Testis (tissue), 3 donors: ENCODE results near the gene SAMD4A. TPM values are rescaled to one million over a fixed set of nuclear protein-coding genes. Genes with fewer than 3 reads are reported as not detected.

Experiments used
- DNase-seq: peaks from one replicate; pipeline ENCODE4 v3.0.0-alpha.2; 2019
- H3K27ac ChIP-seq, 2 donors: fragments of 200-600 bp; sonication (generic); one replicate each; pipeline ENCODE4 v1.5.1; 2019
- H3K27me3 ChIP-seq: fragments of 200-600 bp; sonication (generic); one replicate; pipeline ENCODE4 v1.5.1; 2019
- H3K36me3 ChIP-seq: fragments of 200-600 bp; sonication (generic); one replicate; pipeline ENCODE4 v1.5.1; 2017; ENCODE audit warnings: low read depth; ENCODE audit errors: missing control alignments
- H3K4me1 ChIP-seq: fragments of 200-600 bp; sonication (generic); one replicate; pipeline ENCODE4 v1.5.1; 2019
- H3K4me3 ChIP-seq, 2 donors: fragments of 200-600 bp; sonication (generic); one replicate each; pipeline ENCODE4 v1.5.1; 2017 to 2019
- H3K9me3 ChIP-seq: fragments of 200-600 bp; sonication (generic); one replicate; pipeline ENCODE4 v1.5.1; 2017
- CTCF ChIP-seq, 3 experiments: fragments of 450-650 bp in 2 of 3; fragments of 200-600 bp in 1 of 3; sonication (generic) in 1 of 3; IDR thresholded peaks; one replicate each; pipeline ENCODE4 v1.5.1; 2016 to 2019; ENCODE audit warnings: antibody characterized with exemption in 3 of 3, mild to moderate bottlenecking in 2 of 3, moderate library complexity in 1 of 3
- POLR2A ChIP-seq: fragments of 450-650 bp; IDR thresholded peaks from one replicate; pipeline ENCODE4 v1.6.1; 2017; ENCODE audit warnings: antibody characterized with exemption, mild to moderate bottlenecking, moderate library complexity
- WGBS, 2 donors: methylation state at CpG; one replicate each; pipeline ENCODE4 v1.1.5; 2018; 5-methylcytosine and 5-hydroxymethylcytosine counted together
- intact Hi-C: fragments of 100-400 bp; cut with DNase I; formaldehyde crosslinking; loops from one replicate; pipeline ENCODE4 v1.15.1; 2023; ENCODE audit warnings: low total_unique reads
- polyA plus RNA-seq: library from polyadenylated mRNA; stranded (reverse); fragments of 350-450 nt; fragmentation: Illumina TruSeq; extraction: RNeasy Lipid Tissue Mini Kit (QIAGEN cat#74804); gene quantifications from one replicate; pipeline ENCODE4 v1.2.3, GENCODE V29; 2014; ENCODE audit warnings: low read depth, low replicate concordance; ENCODE audit not compliant: insufficient read depth
- total RNA-seq, 2 donors: library from RNA; depleted of rRNA; stranded (reverse); fragments of >200 nt; gene quantifications; one replicate each; pipeline ENCODE4 v1.2.3, GENCODE V29; 2016

SAMD4A gene
- total and polyA plus RNA-seq, 3 donors from 2014 or later = 103 to 369 (median 259) TPM

GRCh38 chr14:54689928-54690327 lies 123.0 kb downstream of the SAMD4A start:
- no peaks in the 10 kb centered on the region for H3K9me3 ChIP-seq
- no peak overlapping the region for H3K27ac ChIP-seq
- no peaks in the 10 kb centered on the region for H3K36me3 ChIP-seq
- intact Hi-C loops = loop anchor here (5.0 kb wide), 2 partner anchors 82 to 123 kb away; partner anchors contain the start of gene SAMD4A
- DNase-seq = no peak
- peaks cover 12% of the 10 kb centered on the region for H3K4me1 ChIP-seq
- no peak for TF ChIP-seq CTCF (IDR thresholded peaks at IDR 0.05)
- no peak for TF ChIP-seq POLR2A
- H3K27me3 ChIP-seq = no peaks in the 10 kb centered on the region
- no peak overlapping the region for H3K4me3 ChIP-seq
- WGBS, 2 donors = 86 to 95% methylated on average over 1 of the region's 1 CpG

GRCh38 chr14:54690887-54691286 lies 124.0 kb downstream of the SAMD4A start:
- no peak for DNase-seq
- Histone ChIP-seq H3K4me1 (peaks cover 12% of the 10 kb centered on the region), H3K4me3 (no peak overlapping the region), H3K36me3 (no peaks in the 10 kb centered on the region), H3K27me3 (no peaks in the 10 kb centered on the region), H3K9me3 (no peaks in the 10 kb centered on the region), H3K27ac (no peak overlapping the region)
- TF ChIP-seq CTCF (IDR thresholded peaks at IDR 0.05) (no peak), POLR2A (no peak)
- intact Hi-C loops = loop anchor here (5.0 kb wide), 2 partner anchors 81 to 124 kb away; partner anchors contain the start of gene SAMD4A
- WGBS, 2 donors = 95 to 100% methylated on average over 2 of the region's 2 CpGs

- 48 to 50% methylated on average over 5 of the region's 5 CpGs for WGBS, 2 donors
- no peak overlapping the region for H3K4me3 ChIP-seq
- intact Hi-C loops = loop anchor here (5.0 kb wide), 2 partner anchors 81 to 124 kb away; partner anchors contain the start of gene SAMD4A
- H3K9me3 ChIP-seq = no peaks in the 10 kb centered on the region
- H3K4me1 ChIP-seq = peaks cover 6% of the 10 kb centered on the region
- TF ChIP-seq POLR2A (no peak), CTCF (IDR thresholded peaks at IDR 0.05) (peak; percentile 33 to 73 (median 68))
- no peaks in the 10 kb centered on the region for H3K36me3 ChIP-seq
- H3K27ac ChIP-seq = peak overlapping the region in 1 of 2 donors; percentile 62
- peak; percentile 84 for DNase-seq
- no peaks in the 10 kb centered on the region for H3K27me3 ChIP-seq
These were observed 124.8 kb downstream of the SAMD4A start for GRCh38 chr14:54691525-54692283.

- H3K27me3 ChIP-seq = no peaks in the 10 kb centered on the region
- no peak for TF ChIP-seq POLR2A
- no peak for TF ChIP-seq CTCF (IDR thresholded peaks at IDR 0.05)
- WGBS, 2 donors = 58 to 62% methylated on average over 6 of the region's 6 CpGs
- no peaks in the 10 kb centered on the region for H3K9me3 ChIP-seq
- intact Hi-C loops = loop anchor here (5.0 kb wide), 2 partner anchors 80 to 125 kb away; partner anchors contain the start of gene SAMD4A
- H3K4me3 ChIP-seq = no peak overlapping the region
- peak overlapping the region in 1 of 2 donors; percentile 62 for H3K27ac ChIP-seq
- H3K4me1 ChIP-seq = no peaks in the 10 kb centered on the region
- DNase-seq = no peak
- no peaks in the 10 kb centered on the region for H3K36me3 ChIP-seq
These were observed 125.4 kb downstream of the SAMD4A start for GRCh38 chr14:54692284-54692772.
